Glutamatergic neuron (in vitro differentiated cells): ENCODE data around the gene KAT2A. TPM values are rescaled to one million over a fixed set of nuclear protein-coding genes. Genes with fewer than 3 reads are reported as not detected.

Experiments
- DNase-seq: peaks from one replicate; pipeline ENCODE4 v3.0.0; 2022
- H3K27ac Mint-ChIP-seq: one replicate; pipeline ENCODE4 v1.8.0; 2020; ENCODE audit warnings: mild to moderate bottlenecking, mixed read lengths, inconsistent platforms; ENCODE audit not compliant: unreplicated experiment
- H3K27me3 Mint-ChIP-seq: one replicate; pipeline ENCODE4 v1.8.0; 2020; ENCODE audit warnings: mild to moderate bottlenecking, moderate library complexity, mixed read lengths, inconsistent platforms; ENCODE audit not compliant: unreplicated experiment
- H3K36me3 Mint-ChIP-seq: one replicate; pipeline ENCODE4 v1.8.0; 2020; ENCODE audit warnings: mild to moderate bottlenecking, mixed read lengths, inconsistent platforms; ENCODE audit not compliant: unreplicated experiment
- H3K4me1 Mint-ChIP-seq: one replicate; pipeline ENCODE4 v1.8.0; 2020; ENCODE audit warnings: mild to moderate bottlenecking, low read depth, mixed read lengths, inconsistent platforms; ENCODE audit not compliant: unreplicated experiment
- H3K4me3 Mint-ChIP-seq: one replicate; pipeline ENCODE4 v1.8.0; 2020; ENCODE audit warnings: mild to moderate bottlenecking, mixed read lengths, inconsistent platforms; ENCODE audit not compliant: unreplicated experiment
- H3K9me3 Mint-ChIP-seq: one replicate; pipeline ENCODE4 v1.8.0; 2020; ENCODE audit warnings: mild to moderate bottlenecking, moderate library complexity, mixed read lengths, inconsistent platforms; ENCODE audit not compliant: unreplicated experiment
- total RNA-seq: library from RNA; stranded (reverse); fragmentation: NEBNext Ultra II Directional; extraction: Animal tissue kit (Norgen Biotek cat#: 25700); gene quantifications from one replicate; pipeline ENCODE4 v1.2.1, GENCODE V29; 2021; ENCODE audit not compliant: unreplicated experiment
- TF ChIP-seq, protein P1 (sequence below): fragments of 200-600 bp; sonication (generic); IDR thresholded peaks from one replicate; pipeline ENCODE4 v1.5.0; 2021; ENCODE audit not compliant: partially characterized antibody, unreplicated experiment

Gene KAT2A
- total RNA-seq, 1 donor from 2014 or later = 29.3 TPM

DNA sequence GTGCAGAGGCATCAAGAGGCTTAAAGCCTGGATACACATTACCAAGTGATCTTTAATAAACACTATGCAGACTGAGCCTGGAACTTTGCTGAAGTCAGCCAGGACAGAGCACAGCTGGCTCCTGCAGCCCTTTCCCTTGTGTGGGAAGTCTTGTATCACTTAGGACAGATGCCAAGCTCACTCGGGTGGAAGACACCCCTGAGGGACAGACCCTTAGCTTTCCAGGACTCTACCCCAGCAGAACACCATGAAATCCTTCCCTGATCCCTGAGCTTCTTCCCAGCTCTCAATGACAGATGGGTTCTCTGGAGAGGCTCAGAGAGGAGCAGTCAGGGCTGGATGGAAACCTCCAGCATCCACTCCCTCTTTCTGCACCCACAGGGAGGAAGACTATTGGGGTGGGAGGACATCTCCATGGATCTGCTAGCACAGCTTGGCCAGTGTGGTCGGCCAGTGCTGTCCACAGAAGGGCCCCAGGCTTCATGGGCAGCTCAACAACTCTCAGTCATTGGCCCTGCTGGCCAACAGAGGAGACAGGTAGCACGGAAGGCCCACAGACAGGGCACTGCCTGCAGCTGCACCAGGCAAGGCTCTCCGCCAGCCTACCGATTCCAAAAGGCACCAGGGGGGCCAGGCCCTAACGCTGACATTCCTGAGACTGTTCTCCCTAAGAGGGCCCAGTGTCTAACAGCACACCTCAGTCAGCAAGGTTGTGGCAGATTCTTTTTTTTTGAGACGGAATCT lies 17.8 kb upstream of the KAT2A start:
- no peaks in the 10 kb centered on the region for H3K36me3 Mint-ChIP-seq
- H3K27me3 Mint-ChIP-seq = peaks cover under 1% of the 10 kb centered on the region
- H3K27ac Mint-ChIP-seq = peak overlapping the region; percentile 64
- H3K4me1 Mint-ChIP-seq = peaks cover 24% of the 10 kb centered on the region
- TF ChIP-seq, protein P1, sequence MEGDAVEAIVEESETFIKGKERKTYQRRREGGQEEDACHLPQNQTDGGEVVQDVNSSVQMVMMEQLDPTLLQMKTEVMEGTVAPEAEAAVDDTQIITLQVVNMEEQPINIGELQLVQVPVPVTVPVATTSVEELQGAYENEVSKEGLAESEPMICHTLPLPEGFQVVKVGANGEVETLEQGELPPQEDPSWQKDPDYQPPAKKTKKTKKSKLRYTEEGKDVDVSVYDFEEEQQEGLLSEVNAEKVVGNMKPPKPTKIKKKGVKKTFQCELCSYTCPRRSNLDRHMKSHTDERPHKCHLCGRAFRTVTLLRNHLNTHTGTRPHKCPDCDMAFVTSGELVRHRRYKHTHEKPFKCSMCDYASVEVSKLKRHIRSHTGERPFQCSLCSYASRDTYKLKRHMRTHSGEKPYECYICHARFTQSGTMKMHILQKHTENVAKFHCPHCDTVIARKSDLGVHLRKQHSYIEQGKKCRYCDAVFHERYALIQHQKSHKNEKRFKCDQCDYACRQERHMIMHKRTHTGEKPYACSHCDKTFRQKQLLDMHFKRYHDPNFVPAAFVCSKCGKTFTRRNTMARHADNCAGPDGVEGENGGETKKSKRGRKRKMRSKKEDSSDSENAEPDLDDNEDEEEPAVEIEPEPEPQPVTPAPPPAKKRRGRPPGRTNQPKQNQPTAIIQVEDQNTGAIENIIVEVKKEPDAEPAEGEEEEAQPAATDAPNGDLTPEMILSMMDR = no peak
- no peak overlapping the region for H3K4me3 Mint-ChIP-seq
- no peak for DNase-seq
- H3K9me3 Mint-ChIP-seq = no peaks in the 10 kb centered on the region

DNA sequence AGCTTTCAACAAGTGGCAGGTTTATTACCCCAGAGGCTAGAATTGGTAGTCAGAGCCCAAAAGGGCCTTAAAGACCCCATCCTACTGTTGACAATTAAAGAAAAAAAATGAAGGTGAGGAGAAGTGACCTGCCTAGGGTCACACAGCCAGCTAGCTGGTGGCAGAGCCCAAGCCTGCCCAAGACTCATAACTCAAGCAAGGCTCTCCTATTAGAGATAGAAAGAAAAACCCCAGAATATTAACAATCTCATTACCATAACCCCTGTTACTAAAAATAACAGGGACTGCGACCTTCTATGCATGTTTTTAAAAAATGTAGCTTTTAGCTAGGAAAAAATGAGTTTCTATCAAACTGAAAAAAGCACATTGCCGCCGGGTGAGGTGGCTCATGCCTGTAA lies 15.5 kb upstream of the KAT2A start:
- no peaks in the 10 kb centered on the region for H3K9me3 Mint-ChIP-seq
- H3K4me1 Mint-ChIP-seq = peaks cover 31% of the 10 kb centered on the region
- DNase-seq = no peak
- TF ChIP-seq, protein P1 = no peak
- H3K27me3 Mint-ChIP-seq = peaks cover 2% of the 10 kb centered on the region
- H3K27ac Mint-ChIP-seq = no peak overlapping the region
- H3K4me3 Mint-ChIP-seq = no peak overlapping the region
- H3K36me3 Mint-ChIP-seq = no peaks in the 10 kb centered on the region

DNA sequence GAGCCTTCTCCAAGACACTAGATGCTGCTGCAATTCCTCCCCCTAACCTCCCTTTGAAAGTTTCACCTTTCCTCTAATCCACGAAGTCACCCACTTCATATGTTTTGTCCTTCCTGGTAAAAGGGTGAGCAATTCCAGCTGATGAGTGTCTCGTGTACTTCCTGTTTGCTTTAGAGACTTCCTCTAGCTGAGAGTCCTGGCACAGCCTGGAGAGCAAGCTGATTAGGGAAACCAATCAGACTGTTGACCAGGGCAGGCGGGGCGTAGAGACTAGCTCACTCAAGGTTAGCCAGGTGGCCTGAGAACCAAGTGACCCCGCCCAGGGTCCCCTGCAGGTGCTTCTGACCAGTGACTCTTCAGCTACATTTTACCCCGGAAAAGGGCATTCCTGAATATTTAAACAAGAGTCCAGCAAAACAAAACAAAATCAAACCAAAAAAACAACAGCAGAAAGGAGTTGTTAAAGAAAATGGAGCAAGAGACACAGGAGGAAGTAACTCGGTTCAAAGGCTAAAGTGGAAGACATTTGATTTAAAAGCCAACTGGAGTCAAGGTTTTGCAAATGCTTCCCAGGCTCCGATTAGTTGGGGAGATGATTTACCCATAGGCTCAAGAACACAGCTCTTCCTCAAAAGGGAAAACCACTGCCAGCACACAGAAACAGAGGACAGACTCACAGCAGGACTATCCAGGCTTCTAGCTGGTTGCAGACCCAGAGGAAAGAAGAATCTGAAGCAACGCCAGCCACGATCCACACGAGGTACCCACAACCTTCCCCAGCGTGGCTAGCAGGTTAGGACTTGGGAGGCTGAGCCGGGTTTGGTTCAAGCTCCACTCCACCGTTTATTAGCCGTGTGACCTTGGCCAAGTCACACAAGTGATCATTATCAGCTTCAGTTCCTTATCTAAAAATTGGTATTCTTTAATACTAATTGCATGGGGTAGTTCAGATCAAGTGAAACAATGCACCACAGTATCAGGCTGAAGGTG lies 14.8 kb upstream of the KAT2A start:
- Mint-ChIP-seq H3K4me3 (no peak overlapping the region), H3K27ac (no peak overlapping the region), H3K36me3 (peaks cover 4% of the 10 kb centered on the region), H3K9me3 (no peaks in the 10 kb centered on the region), H3K27me3 (peaks cover 2% of the 10 kb centered on the region), H3K4me1 (peaks cover 32% of the 10 kb centered on the region)
- no peak for DNase-seq
- TF ChIP-seq, protein P1 = no peak

DNA sequence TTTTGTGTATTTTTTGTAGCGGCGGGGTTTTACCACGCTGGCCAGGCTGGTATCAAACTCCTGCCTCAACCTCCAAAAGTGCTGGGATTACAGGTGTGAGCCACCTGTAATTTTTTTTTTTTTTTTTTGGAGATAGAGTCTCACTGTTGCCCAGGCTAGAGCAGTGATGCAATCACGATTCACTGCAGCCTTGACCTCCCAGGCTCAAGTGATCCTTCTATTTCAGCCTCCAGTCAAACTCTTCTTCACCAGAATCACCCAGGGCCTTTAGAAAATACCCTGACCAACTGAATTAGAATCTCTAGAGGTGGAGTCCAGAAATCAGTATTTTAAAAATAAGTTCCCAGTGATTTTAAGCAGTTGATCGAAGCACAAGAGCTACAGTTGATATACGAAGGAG lies 14.0 kb upstream of the KAT2A start:
- H3K4me3 Mint-ChIP-seq = no peak overlapping the region
- DNase-seq = no peak

More for the DNA sequence above, 14.0 kb upstream of the KAT2A start:
- peaks cover 4% of the 10 kb centered on the region for H3K36me3 Mint-ChIP-seq
- TF ChIP-seq, protein P1 = no peak
- no peaks in the 10 kb centered on the region for H3K9me3 Mint-ChIP-seq
- peaks cover 2% of the 10 kb centered on the region for H3K27me3 Mint-ChIP-seq
- H3K27ac Mint-ChIP-seq = no peak overlapping the region
- H3K4me1 Mint-ChIP-seq = peaks cover 35% of the 10 kb centered on the region
